ENCODE measurements around the gene LRRC56. TPM values are rescaled to one million over a fixed set of nuclear protein-coding genes. Genes with fewer than 3 reads are reported as not detected.

LRRC56 gene
- total and polyA plus RNA-seq, 2 donors from 2014 or later = 1.2 to 7.7 TPM

- FAIRE-seq = no peak
- H3K27ac ChIP-seq (ENCODE audit: low read depth in 2 of 2, low read length in 2 of 2) = peak overlapping the region; percentile 43 to 77
- no peaks in the 10 kb centered on the region for H3K36me3 ChIP-seq (ENCODE audit: control insufficient read depth in 2 of 3, insufficient read depth in 3 of 3, low read length in 3 of 3)
- no peaks in the 10 kb centered on the region for H3K4me1 ChIP-seq (ENCODE audit: control insufficient read depth in 2 of 3, insufficient read depth in 2 of 3, low read depth in 1 of 3, low read length in 3 of 3)
- H3K4me3 ChIP-seq (ENCODE audit: low read length in 3 of 3) = no peak overlapping the region
- peak; percentile 78 to 97 (median 91) for DNase-seq
- TF ChIP-seq, protein P1, sequence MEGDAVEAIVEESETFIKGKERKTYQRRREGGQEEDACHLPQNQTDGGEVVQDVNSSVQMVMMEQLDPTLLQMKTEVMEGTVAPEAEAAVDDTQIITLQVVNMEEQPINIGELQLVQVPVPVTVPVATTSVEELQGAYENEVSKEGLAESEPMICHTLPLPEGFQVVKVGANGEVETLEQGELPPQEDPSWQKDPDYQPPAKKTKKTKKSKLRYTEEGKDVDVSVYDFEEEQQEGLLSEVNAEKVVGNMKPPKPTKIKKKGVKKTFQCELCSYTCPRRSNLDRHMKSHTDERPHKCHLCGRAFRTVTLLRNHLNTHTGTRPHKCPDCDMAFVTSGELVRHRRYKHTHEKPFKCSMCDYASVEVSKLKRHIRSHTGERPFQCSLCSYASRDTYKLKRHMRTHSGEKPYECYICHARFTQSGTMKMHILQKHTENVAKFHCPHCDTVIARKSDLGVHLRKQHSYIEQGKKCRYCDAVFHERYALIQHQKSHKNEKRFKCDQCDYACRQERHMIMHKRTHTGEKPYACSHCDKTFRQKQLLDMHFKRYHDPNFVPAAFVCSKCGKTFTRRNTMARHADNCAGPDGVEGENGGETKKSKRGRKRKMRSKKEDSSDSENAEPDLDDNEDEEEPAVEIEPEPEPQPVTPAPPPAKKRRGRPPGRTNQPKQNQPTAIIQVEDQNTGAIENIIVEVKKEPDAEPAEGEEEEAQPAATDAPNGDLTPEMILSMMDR (IDR thresholded peaks at IDR 0.05; ENCODE audit: borderline replicate concordance, extremely low read depth, insufficient read depth) = peak; percentile 95
- no peak overlapping the region for H3K9ac ChIP-seq (ENCODE audit: low read length in 3 of 3)
- H3K9me3 ChIP-seq (ENCODE audit: control insufficient read depth in 2 of 3, insufficient read depth in 1 of 3, low read length in 3 of 3) = no peaks in the 10 kb centered on the region
- H3K27me3 ChIP-seq (ENCODE audit: control insufficient read depth, insufficient read depth, low read length) = no peaks in the 10 kb centered on the region
- intact Hi-C loops (cut with DNase I) = no loop called here
These were observed 18.7 kb upstream of the LRRC56 start for GRCh38 chr11:518463-519202.

GRCh38 chr11:520428-521176, 16.7 kb upstream of the LRRC56 start:
- TF ChIP-seq, protein P1 (IDR thresholded peaks at IDR 0.05; ENCODE audit: borderline replicate concordance, extremely low read depth, insufficient read depth) = no peak
- no peaks in the 10 kb centered on the region for H3K4me1 ChIP-seq (ENCODE audit: control insufficient read depth in 2 of 3, insufficient read depth in 2 of 3, low read depth in 1 of 3, low read length in 3 of 3)
- DNase-seq = peak in 2 of 5 donors; percentile 43 to 74
- H3K9ac ChIP-seq (ENCODE audit: low read length in 3 of 3) = no peak overlapping the region
- H3K36me3 ChIP-seq (ENCODE audit: control insufficient read depth in 2 of 3, insufficient read depth in 3 of 3, low read length in 3 of 3) = no peaks in the 10 kb centered on the region
- no peaks in the 10 kb centered on the region for H3K9me3 ChIP-seq (ENCODE audit: control insufficient read depth in 2 of 3, insufficient read depth in 1 of 3, low read length in 3 of 3)
- no peak for FAIRE-seq
- H3K27me3 ChIP-seq (ENCODE audit: control insufficient read depth, insufficient read depth, low read length) = no peaks in the 10 kb centered on the region
- H3K4me3 ChIP-seq (ENCODE audit: low read length in 3 of 3) = no peak overlapping the region
- intact Hi-C loops (cut with DNase I) = no loop called here
- no peak overlapping the region for H3K27ac ChIP-seq (ENCODE audit: low read depth in 2 of 2, low read length in 2 of 2)

DNA sequence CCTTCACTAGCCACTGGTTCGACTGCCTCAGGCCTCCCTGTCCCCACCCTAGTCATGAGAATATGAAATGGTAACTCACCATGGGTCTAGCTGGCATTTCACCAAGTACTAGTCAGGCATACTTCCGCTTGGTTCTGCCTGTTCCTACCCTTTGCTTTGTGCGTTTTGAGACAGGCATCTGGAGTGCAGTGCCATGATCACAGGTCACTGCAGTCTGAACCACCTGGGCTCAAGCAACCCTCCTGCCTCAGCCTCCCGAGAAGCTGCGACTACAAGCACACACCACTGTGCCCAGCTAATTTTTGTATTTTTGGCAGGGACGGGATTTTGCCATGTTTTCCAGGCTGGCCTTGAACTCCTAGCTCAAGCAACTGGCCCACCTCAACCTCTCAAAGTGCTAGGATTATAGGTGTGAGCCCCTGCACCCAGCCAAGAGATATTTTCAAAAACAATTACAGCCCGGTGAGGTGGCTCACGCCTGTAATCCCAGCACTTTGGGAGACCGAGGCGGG, 16.1 kb upstream of the LRRC56 start:
- intact Hi-C loops (cut with DNase I) = no loop called here
- H3K27ac ChIP-seq (ENCODE audit: low read depth in 2 of 2, low read length in 2 of 2) = no peak overlapping the region
- no peaks in the 10 kb centered on the region for H3K9me3 ChIP-seq (ENCODE audit: control insufficient read depth in 2 of 3, insufficient read depth in 1 of 3, low read length in 3 of 3)
- TF ChIP-seq, protein P1 (IDR thresholded peaks at IDR 0.05; ENCODE audit: borderline replicate concordance, extremely low read depth, insufficient read depth) = no peak
- H3K9ac ChIP-seq (ENCODE audit: low read length in 3 of 3) = no peak overlapping the region
- H3K27me3 ChIP-seq (ENCODE audit: control insufficient read depth, insufficient read depth, low read length) = no peaks in the 10 kb centered on the region
- no peak for FAIRE-seq
- DNase-seq = no peak
- H3K4me1 ChIP-seq (ENCODE audit: control insufficient read depth in 2 of 3, insufficient read depth in 2 of 3, low read depth in 1 of 3, low read length in 3 of 3) = no peaks in the 10 kb centered on the region
- H3K36me3 ChIP-seq (ENCODE audit: control insufficient read depth in 2 of 3, insufficient read depth in 3 of 3, low read length in 3 of 3) = no peaks in the 10 kb centered on the region
- H3K4me3 ChIP-seq (ENCODE audit: low read length in 3 of 3) = no peak overlapping the region
